GM21825 (cell line): ENCODE results near the gene AATK.

Source experiments
- ATAC-seq: cut with Tn5 transposase; IDR thresholded peaks from one replicate; pipeline ENCODE4 v1.9.1; 2021; ENCODE audit warnings: mild to moderate bottlenecking, moderate library complexity; ENCODE audit not compliant: unreplicated experiment

AATK gene

DNA sequence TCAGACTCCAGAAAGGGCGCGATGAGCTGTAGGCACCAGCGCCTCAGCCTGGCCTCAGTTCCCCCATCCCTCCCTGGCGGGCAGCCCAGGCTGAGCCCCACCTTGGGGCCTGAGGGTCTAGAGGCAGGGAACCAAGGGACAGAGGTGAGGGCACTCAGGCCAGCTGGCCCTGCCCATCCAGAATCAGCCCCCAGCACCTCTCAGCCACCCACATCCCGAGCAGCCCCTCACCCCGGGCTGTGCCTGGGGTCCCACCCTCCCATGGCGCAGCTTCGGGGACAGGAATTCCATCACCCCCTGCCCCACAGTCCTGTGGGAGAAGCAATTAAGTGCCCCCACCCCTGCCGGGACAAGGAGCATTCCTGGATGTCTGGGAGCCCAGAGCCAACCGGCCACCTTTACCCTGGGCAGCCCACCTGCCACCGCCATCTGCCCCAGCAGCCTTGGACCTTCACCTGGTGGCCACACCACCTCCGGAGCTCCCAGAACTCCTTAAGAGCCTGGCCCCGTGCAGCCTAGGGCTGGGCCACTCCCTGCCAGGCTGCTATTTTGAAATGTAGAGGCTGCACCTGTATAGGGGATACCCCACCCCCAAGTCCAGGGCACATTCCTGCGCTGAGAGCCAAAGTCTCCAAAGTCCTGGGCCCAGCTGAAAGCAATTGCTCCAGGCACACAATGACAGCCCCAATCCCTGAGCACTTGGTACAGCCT, 34.4 kb downstream of the AATK start:
- ATAC-seq: no peak

DNA sequence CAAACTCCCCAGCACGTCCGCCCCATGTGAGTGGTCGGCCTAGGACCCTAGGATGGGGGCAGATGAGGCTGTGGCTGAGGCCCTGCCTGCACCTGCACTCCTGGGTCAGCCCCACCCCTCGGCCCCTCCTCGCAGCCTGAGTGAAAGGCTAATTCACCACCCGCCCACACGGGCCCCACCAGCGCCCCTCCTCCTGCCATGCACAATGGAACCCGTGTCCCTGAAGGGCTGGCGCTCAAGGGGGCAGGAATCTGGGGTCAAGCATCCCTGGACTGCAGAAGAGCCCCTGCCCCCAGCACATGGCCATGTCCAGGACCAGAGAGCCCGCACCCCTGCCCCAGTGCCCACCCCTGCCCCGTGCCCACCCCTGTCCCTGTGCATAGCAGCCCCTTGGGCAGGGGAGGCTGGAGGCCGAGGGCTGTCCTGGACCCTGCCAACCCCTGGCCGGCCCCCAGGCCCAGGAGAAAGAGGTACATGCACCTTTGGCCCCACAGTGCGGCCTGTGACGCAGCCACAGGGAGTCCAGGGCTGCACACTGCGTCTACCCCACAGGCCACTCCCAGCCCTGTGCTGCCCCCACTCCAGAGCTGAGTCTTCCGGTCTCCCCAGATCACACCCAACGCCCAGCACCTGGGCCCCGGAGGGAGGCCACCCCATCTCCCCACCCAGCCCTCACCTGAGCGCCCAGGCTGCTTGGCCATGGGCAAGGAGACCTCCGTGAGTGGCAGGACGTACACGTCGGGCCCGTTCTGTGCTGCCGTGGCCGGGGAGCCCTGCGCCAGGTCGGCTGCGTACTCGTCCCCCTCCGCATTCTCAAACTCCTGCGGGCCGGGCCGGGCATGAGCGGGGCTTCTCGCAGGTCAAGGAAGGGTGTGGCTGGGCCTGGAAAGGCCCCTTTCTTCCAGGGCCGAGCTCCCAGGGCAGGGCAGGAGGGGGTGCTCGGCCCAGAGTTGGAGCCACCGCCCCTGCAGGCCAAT, 35.3 kb downstream of the AATK start:
- ATAC-seq: no peak

DNA sequence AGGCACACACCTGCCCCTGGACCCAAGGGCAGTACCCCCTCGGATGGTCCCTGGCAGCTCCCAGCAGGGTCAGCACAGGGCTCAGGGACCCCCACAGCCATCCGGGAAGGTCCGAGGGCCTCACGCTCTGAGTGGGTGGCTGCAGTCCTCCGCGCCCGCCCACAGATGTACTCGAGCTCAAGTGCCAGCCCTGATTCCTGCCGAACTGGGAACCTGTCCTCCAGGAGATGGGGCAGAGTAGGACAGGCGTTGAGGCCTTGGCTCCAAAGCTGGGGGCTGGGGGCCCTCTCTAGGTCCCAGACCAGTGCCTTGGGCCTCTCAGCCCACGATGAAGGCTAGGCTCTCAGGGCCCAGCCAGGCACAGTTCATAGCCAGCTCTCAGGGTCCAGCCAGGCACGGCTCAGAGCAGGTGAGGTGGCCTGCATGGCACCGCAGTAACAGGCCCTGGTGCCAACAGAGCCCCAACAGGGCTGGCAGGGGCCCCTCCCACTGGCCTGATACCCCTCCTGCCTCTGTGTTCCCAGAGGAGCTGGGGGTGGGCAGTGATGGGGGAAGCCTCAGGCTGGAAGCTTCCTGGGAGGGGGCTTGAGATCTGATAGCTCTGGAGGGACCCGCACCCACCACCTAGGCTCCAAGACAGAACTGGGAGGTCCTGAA, 36.2 kb downstream of the AATK start:
- no peak for ATAC-seq

DNA sequence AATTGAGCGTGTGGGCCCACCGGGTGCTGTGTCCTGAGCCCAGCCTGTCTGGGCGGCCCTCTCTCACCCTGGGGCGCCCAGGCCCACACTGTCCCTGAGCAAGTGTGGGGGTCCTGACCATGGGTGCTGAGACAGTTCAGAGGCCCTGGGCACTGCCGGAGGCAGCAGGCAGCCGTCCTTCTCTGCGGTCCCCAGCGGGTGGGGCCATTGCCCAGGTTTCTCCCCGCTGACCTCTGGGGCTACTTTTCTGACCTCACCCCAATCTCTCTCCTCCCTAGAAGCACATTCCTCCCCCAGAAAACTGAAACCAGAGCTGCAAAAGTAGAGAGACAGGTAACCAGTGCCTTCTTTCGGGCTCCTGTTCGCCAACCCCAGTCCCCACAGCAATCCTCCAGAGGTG, 36.7 kb downstream of the AATK start:
- ATAC-seq: no peak

DNA sequence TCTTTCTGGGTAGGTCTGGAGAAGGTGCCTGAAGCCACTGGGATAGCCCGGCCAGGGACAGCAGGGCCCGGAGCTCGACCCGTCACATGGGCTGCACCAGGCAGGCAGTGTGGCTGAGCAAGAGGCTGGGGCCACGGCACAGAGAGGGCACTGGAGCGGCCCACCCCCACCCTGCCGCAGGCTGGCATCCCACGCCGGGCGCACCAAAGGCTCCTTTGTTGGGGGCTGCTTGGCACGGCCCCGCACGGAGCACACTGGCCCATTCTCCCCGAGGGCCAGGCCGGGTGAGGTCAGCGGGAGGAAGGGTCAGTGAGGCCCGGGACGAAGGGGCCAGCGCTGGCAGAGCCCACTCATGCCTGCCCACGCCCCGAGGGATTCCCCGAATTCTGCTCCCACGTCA, 37.2 kb downstream of the AATK start:
- no peak for ATAC-seq

DNA sequence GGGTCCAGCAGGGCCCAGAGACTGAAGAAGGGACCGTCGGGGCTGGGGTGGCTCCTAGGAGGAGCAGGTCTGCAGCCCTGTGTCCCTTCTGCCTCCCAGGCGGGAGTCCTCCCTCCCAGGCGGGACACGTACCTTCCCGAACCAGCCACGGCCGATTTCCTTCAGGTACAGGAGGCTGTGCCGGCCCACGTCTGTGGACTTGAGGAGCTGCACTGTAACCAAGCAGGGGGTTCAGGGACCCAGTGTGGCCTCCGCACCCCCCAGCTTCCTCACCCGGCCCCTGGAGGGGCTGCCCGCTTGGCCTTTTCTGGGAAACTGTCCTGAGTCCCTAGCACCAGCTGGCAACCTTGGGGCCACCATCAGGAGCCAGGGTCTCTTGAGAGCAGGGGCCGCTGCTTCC, 37.7 kb downstream of the AATK start:
- no peak for ATAC-seq

DNA sequence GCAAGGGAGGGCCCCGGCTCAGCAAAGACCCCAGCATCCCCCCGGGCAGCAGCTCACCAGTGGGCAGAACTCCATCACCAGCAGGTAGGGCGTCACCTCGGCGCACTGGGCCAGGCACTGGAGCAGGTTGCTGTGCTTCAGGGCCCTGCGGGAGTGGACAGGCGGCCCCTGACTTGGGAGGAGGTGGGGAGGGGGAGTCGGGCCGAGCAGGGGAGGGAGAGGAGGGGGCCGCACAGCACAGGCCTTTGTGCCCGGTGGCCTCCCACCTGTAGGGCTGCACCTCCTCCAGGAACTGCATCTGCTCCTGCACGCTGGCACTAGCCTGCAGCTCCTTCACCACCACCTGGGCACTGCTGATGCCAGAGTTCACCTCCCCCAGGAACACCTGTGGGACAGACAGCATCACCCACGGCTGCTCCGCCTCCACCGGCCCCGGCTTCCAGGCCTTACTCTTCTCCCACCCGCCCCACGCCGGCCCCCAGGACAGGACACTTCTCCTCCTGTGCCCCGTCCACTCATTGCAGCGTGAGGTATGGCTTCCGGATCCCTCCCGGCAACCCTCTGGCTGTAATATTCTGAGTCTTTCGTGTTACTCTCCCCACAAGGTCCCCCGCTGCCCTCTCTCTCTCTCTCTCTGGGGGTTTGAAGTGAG, 38.4 kb downstream of the AATK start:
- no peak for ATAC-seq

DNA sequence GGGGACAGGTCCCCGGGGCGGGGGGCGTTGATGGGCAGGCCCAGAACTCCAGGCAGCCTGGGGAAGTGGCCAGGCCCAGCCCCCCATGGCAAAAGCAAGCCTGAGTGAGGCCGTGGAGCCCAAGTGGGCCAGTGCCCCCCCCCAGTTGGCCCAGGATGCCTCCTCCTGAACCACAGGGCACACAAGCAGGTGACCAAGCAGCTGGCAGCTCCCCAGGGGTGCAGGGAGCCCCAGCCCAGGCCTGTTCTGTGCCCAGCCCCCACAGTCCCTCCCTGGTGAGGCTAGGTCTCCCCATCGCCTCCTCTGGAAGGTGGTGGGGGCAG, 38.9 kb downstream of the AATK start:
- no peak for ATAC-seq

DNA sequence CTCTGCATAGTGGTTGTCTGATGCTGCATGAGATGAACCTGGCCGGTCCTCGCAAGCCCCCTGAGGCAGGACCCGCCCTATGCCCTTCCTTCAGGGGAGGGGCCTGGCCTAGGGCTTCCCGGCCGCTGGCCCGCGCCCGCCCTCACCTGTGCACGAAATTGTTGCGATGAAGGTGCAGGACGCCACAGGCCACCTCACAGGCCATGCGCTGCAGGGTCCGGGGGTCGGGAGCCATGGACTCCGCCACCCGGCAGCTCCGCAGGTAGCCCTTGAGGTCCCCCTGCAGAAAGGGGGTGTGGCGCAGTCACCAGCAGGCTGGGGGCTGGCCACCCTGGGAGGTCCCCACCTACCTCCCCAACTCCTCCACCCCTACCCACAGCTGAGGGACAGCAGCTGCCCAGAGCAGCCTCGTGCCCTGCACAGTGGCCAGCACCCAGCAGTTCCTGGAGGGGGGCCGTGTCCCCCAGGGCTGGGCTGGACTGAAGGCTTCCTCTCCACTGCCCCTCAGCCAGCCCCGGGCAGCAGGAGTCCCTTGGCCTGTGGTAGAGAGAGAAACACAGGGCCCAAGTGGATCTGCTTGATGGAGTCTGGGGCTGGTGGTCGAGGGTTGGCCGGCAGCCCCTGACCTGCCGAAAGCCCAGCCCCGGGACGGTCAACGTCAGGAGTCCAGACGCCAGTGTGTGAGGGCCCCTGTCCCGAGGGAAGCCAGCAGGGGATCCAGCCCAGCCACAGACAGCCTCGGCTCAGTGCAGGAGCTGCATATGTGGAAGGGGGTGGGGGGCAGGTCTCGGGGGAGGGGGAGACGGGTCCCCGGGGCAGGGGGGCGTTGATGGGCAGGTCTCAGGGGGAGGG, 39.5 kb downstream of the AATK start:
- ATAC-seq: no peak

DNA sequence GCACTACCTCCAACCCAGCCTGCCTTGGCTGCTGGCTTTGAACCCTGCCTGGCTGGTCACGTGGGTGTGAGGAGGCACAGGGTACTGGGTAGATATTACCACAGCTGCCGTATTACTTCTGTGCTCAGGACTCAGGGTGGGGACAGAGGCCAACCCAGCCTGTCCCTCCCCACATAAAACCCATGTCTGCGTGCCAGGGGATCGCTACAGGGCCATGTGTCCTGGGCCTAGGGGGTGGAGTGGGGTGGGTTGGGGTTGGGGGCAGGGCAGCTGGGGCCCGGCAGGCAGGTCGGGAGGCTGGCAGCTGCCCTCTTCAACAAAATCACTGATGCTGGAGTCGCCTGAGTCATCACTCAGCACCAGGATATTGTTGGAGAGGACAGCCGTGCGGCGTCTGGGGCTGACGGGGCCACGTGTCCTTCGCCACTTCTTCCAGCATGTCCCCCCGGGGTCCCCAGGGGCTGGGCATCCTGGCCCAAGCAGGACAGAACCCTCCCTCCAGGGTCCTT, 40.4 kb downstream of the AATK start:
- no peak for ATAC-seq

DNA sequence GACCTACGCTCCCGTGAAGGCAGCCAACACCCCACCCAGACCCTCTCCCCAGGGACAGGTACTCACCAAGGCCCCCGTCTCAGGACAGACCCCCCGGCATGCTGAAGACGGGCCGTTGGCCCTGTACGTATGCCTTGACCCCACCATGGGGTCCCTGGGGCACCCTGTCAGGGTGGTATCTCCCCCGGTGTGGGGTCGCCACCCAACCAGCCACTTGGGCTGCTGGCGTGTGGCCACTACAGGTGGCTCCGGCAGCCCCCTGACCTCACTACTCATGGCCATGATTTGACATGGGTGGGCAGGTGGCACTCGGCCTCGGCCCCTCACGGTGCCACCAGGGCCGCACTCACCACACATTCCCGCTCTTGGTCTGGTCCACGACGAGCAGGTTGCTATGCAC, 41.6 kb downstream of the AATK start:
- ATAC-seq: no peak

DNA sequence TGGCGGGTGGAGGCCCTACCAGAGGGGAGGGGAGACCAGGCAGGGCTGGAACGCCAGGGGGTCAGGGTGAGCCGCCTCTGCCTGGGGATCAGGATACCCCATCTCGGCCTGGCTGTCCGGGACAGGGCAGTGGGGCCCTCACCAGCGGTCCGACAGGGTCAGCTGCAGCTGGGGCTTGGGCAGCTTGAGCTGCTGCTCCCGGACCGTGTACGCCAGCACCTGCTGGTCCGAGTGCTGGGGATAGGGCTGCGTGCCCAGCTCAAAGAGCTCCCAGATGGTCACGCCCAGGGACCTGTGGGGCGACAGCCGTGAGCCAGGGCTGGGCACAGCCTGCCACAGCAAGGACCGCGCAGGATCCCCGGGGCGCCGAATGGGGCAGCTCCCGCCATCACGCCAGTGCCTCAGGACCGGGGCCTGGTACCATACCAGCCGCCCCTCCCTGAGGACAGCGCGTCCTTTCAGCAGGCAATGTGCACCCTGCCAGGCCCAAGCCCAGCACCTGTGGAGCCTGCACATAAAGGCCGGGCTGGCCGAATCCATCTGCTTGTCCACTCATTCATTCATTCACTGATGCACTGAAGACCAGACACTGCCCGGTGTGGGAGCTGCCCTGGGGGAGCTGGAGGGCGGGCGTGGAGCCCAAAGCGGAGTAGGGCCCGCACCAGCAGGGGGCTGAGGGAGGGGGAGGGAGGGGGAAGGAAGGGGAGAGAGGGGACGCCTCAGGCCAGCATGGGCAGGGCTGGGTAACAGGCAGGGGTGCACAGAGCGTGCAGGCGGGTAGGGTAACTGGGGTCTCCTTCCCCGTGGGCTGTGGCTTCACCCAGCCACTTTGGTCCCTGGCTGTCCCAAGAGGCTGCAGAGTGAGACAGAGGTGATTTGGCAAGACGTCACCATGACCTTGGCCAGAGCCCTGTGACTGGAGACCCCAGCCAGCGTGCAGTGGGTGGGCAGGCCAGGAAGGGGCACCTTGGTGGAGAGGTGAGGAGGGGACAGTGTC, 42.7 kb downstream of the AATK start:
- no peak for ATAC-seq

DNA sequence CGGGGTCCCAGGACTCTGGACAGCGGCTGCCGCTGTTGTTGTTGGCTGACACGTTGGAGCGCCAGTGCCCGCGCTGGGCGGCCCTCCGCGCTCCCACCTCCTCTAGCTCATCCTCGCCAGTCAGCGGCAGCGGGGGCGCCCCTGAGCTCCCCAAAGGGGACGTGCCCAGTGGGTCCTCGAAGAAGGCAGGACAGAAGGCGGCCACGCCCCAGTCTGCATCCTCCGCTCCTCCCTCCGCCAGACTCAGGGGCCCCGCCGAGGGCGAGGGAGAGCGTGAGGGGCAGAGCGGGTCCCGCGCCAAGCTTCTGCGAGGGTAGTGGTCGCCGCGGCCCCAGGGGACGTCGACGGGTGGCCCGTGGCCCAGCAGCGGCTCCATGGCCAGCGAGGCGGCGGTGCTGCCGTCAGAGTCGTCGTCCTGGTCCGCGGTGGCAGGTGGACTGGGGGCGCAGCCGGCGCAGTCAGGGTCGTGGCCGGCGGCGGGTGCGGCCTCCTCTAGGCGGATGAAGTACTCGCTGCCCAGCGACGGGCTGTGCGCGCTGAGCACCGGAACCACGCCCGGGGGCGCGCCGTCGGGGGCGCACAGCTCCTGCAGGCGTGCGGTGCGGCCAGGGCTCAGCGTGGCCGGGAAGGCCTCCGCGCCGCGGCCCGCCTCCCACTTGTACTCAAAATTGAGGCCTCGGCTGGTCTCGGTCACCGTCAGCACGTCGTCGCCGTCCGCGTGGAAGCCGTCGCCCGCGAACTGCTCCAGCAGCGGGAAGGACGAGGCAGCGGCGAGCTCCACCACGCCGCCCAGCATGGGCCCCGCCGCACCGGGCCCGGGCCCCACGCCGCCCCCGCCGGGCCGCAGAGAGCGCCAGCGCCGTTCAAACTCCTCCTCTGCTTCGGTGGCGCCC, 43.9 kb downstream of the AATK start:
- no peak for ATAC-seq

DNA sequence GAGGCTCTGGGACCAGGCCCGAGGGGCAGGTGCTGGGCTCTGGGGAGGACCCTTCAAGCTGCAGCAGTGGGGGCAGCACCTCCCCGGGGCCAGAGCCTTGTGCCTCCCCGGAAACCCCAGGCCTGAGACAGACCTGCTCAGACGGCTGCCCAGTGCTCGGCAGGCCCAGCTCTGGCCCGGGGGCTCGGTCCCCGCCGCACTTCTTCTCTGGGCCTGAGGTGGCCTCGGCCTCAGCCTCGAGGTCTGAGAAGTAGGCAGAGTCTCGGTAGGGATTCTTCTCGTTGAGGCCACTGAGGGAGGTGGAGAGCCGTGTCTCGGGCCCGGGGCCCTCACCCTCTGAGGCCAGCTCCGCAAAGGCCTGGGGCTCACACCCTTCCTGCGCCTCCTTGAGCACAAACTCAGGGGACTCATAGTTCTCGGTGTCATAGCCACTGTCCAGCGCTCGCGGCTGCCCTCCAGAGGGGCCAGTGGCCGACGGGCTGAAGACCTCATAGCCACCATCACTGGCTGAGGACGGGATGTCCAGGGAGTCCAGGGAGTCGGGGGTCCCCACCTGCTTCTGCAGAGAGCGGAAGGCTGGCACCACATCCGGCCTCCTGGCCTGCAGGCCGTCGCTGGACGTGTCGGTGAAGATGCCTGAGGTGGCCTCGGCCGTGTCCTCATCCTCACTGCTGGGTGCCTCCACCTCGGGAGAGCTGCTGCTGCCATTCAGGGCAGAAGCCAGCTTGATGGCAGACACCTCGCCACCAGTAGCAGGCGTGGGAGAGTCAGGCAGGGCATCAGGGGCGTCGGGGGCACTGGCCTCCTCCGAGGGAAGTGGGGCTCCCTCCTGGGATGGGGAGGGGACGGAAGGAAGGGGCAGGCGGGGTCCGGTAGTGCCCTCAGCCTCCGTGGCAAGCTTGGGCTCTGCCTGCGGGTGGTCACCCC, 45.1 kb downstream of the AATK start:
- no peak for ATAC-seq

DNA sequence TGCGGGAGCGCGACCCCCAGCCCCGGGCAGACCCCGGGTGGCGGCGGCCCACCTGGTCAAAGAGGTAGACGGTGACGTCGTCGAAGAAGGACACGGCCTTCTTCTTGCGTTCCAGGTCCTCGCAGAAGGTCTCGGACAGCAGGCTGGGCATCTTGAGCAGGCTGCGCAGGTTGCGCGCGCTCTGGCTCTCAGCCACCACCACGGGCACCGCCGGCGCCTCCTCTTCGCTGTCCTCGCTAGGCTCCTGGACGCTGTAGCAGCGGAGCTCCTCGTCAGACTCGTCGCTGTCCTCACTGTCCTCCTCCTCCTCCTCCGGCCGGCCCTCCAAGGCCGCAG, 45.9 kb downstream of the AATK start:
- no peak for ATAC-seq

DNA sequence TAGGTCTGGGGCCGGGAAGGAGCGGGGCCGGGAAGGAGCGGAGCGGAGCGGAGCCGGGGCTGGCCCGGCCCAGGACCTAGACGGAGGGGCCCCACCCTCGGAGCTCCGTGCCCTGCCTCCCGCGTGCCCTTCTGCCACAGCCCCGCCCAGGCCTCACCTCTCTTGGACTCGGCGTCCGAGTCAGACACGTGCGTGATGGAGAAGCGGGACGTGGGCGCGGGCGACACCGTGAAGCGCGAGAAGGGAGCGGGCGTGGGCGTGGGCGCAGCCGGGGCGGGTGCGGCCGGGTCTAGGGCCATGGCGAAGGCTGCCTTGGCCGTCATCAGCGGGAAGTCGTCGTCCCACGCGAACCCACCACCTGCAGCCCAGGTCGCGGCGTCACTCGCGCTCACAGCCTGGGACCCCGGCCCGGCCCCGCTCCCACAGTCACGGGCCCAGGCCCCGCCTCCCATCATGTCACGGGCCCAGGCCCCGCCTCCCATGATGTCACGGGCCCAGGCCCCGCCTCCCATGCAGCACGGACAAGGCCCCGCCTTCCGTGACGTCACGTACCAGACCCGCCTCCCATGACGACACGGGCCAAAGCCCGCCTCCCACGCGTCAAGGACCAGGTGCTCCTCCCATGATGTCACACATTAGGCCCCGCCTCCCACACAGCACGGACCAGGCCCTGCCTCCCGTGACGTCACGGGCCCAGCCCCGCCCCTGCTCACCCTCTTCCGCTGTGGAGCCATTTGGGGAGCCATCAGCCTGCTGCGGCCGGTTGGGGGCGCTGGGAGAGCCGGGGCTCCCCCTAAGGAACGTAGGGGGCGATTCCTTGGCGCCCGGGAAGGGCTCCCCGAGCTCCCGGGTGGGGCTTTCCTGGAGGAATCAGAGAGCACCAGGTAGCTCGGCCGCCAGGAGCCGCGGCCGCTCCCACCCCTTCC, 46.5 kb downstream of the AATK start:
- ATAC-seq: no peak
